ENCODE data around the gene ADRA2C. TPM values are rescaled to one million over a fixed set of nuclear protein-coding genes. Genes with fewer than 3 reads are reported as not detected.

ADRA2C gene
- total and polyA plus RNA-seq, 2 experiments from 2014 or later: 3.0 to 16.6 TPM

DNA sequence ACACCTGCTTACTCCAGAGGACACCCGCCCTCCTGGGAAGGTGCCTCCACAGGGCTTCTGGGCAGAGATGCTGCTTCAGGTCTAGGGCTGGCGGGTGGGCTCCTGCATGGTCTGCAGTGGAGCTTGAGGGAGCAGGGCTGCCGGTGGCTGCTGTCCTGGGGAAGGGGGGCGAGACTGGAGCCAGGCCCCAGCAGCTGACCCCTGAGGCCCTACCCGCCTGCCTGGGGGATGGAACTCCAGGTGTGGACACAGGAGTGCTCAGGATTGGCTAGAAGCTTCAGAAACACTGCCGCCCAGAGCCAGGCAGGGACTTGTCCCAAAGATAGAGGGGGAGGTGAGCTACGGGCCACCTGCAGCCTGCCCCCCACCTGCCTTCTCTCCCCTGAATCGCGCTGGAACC lies 33.0 kb upstream of the ADRA2C start (continued):
- TF ChIP-seq, protein P1, sequence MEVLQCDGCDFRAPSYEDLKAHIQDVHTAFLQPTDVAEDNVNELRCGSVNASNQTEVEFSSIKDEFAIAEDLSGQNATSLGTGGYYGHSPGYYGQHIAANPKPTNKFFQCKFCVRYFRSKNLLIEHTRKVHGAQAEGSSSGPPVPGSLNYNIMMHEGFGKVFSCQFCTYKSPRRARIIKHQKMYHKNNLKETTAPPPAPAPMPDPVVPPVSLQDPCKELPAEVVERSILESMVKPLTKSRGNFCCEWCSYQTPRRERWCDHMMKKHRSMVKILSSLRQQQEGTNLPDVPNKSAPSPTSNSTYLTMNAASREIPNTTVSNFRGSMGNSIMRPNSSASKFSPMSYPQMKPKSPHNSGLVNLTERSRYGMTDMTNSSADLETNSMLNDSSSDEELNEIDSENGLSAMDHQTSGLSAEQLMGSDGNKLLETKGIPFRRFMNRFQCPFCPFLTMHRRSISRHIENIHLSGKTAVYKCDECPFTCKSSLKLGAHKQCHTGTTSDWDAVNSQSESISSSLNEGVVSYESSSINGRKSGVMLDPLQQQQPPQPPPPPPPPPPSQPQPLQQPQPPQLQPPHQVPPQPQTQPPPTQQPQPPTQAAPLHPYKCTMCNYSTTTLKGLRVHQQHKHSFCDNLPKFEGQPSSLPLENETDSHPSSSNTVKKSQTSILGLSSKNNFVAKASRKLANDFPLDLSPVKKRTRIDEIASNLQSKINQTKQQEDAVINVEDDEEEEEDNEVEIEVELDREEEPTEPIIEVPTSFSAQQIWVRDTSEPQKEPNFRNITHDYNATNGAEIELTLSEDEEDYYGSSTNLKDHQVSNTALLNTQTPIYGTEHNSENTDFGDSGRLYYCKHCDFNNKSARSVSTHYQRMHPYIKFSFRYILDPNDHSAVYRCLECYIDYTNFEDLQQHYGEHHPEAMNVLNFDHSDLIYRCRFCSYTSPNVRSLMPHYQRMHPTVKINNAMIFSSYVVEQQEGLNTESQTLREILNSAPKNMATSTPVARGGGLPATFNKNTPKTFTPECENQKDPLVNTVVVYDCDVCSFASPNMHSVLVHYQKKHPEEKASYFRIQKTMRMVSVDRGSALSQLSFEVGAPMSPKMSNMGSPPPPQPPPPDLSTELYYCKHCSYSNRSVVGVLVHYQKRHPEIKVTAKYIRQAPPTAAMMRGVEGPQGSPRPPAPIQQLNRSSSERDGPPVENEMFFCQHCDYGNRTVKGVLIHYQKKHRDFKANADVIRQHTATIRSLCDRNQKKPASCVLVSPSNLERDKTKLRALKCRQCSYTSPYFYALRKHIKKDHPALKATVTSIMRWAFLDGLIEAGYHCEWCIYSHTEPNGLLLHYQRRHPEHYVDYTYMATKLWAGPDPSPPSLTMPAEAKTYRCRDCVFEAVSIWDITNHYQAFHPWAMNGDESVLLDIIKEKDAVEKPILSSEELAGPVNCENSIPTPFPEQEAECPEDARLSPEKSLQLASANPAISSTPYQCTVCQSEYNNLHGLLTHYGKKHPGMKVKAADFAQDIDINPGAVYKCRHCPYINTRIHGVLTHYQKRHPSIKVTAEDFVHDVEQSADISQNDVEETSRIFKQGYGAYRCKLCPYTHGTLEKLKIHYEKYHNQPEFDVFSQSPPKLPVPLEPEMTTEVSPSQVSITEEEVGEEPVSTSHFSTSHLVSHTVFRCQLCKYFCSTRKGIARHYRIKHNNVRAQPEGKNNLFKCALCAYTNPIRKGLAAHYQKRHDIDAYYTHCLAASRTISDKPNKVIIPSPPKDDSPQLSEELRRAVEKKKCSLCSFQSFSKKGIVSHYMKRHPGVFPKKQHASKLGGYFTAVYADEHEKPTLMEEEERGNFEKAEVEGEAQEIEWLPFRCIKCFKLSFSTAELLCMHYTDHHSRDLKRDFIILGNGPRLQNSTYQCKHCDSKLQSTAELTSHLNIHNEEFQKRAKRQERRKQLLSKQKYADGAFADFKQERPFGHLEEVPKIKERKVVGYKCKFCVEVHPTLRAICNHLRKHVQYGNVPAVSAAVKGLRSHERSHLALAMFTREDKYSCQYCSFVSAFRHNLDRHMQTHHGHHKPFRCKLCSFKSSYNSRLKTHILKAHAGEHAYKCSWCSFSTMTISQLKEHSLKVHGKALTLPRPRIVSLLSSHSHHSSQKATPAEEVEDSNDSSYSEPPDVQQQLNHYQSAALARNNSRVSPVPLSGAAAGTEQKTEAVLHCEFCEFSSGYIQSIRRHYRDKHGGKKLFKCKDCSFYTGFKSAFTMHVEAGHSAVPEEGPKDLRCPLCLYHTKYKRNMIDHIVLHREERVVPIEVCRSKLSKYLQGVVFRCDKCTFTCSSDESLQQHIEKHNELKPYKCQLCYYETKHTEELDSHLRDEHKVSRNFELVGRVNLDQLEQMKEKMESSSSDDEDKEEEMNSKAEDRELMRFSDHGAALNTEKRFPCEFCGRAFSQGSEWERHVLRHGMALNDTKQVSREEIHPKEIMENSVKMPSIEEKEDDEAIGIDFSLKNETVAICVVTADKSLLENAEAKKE (CRISPR knock-in tag; IDR thresholded peaks at IDR 0.05): no peak
- TF ChIP-seq ZNF331 (CRISPR knock-in tag; IDR thresholded peaks at IDR 0.05; ENCODE audit: low read depth): no peak

DNA sequence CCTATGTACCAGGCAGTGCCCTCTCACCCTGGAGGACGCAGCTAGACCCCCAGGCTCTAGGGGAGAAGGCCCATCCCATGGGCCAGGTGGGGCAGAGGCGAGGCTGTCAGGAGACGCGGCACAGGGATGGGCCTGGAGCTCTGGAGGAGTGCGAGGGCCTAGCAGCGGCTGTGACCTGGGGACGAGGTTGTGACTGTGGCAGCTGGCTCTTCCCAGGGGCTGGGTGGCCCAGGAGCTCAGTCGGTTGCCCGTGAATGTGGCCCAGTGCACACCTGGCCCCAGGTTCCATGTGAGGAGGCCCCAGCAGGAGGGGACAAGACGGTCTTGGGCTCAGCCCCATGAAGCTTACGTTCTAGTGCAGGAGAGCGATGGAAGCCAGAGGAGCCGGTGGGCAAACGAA lies 31.0 kb upstream of the ADRA2C start:
- ATAC-seq (no peak), DNase-seq (ENCODE audit: low spot score) (no peak)
- no peaks in the 10 kb centered on the region for H3K79me2 ChIP-seq (replicated peaks; ENCODE audit: insufficient read depth)
- no peak overlapping the region for H2AFZ ChIP-seq
- no peak overlapping the region for H3K27ac ChIP-seq (ENCODE audit: low read depth)
- H4K20me1 ChIP-seq (replicated peaks; ENCODE audit: insufficient read depth): no peaks in the 10 kb centered on the region
- H3K36me3 ChIP-seq (ENCODE audit: insufficient read depth): no peaks in the 10 kb centered on the region
- Mint-ChIP-seq H3K27me3 (ENCODE audit: insufficient read depth, low read depth, poor library complexity) (peaks cover 12% of the 10 kb centered on the region), H3K9me3 (no peaks in the 10 kb centered on the region), H3K36me3 (ENCODE audit: low read depth) (no peaks in the 10 kb centered on the region), H3K4me3 (no peak overlapping the region), H3K27ac (no peak overlapping the region), H3K4me1 (peaks cover 18% of the 10 kb centered on the region)
- no peak overlapping the region for H3K4me3 ChIP-seq
- H3K4me1 ChIP-seq (ENCODE audit: insufficient read depth): peaks cover 9% of the 10 kb centered on the region; the same call in 1 of the 2 replicates
- no peaks in the 10 kb centered on the region for H3F3A ChIP-seq (replicated peaks; ENCODE audit: low read depth)
- no peak overlapping the region for H3K4me2 ChIP-seq
- no peaks in the 10 kb centered on the region for H3K27me3 ChIP-seq (ENCODE audit: insufficient read depth)
- H3K9me2 ChIP-seq (ENCODE audit: insufficient read depth): no peaks in the 10 kb centered on the region
- TF ChIP-seq JUNB (IDR thresholded peaks at IDR 0.05; ENCODE audit: unreplicated experiment): no peak
- TF ChIP-seq CREB1 (CRISPR knock-in tag; IDR thresholded peaks at IDR 0.05; ENCODE audit: low read depth): no peak
- no peak for TF ChIP-seq POLR2AphosphoS5 (IDR thresholded peaks at IDR 0.05; ENCODE audit: low read depth)
- TF ChIP-seq, protein P2, sequence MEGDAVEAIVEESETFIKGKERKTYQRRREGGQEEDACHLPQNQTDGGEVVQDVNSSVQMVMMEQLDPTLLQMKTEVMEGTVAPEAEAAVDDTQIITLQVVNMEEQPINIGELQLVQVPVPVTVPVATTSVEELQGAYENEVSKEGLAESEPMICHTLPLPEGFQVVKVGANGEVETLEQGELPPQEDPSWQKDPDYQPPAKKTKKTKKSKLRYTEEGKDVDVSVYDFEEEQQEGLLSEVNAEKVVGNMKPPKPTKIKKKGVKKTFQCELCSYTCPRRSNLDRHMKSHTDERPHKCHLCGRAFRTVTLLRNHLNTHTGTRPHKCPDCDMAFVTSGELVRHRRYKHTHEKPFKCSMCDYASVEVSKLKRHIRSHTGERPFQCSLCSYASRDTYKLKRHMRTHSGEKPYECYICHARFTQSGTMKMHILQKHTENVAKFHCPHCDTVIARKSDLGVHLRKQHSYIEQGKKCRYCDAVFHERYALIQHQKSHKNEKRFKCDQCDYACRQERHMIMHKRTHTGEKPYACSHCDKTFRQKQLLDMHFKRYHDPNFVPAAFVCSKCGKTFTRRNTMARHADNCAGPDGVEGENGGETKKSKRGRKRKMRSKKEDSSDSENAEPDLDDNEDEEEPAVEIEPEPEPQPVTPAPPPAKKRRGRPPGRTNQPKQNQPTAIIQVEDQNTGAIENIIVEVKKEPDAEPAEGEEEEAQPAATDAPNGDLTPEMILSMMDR (conservative IDR thresholded peaks at IDR 0.05; ENCODE audit: low read depth in 2 of 2): no peak
- TF ChIP-seq EZH2 (IDR thresholded peaks at IDR 0.05; ENCODE audit: low read depth, unreplicated experiment): no peak
- TF ChIP-seq, protein P1 (CRISPR knock-in tag; IDR thresholded peaks at IDR 0.05): no peak
- TF ChIP-seq STAT1 (IDR thresholded peaks at IDR 0.05; ENCODE audit: unreplicated experiment): no peak
- TF ChIP-seq ZNF331 (CRISPR knock-in tag; IDR thresholded peaks at IDR 0.05; ENCODE audit: low read depth): no peak

All from GM23338 (cell line).